GM12878 (cell line): ENCODE data around the gene BTNL9. TPM values are rescaled to one million over a fixed set of nuclear protein-coding genes. Genes with fewer than 3 reads are reported as not detected.

Source experiments
- ATAC-seq: fragments of 200-7000 bp; cut with Tn5 transposase; 3 replicates; pipeline ENCODE4 v1.9.1; 2020; ENCODE audit warnings: mild to moderate bottlenecking, moderate library complexity
- BruUV-seq: library from RNA; stranded (reverse); fragments of 400-500 nt; replicated peaks from 2 replicates; lab custom pipeline; 2021; lab: Mats Ljungman, UMichigan
- CTCF ChIA-PET: fragments of 300-600 bp; sonication (Branson Sonifier 250); formaldehyde crosslinking; extraction: SDS; loops from one replicate; lab custom pipeline; 2021; ENCODE audit warnings: inconsistent platforms; lab: Yijun Ruan, JAX
- POLR2A ChIA-PET: fragments of 350-600 bp; formaldehyde crosslinking; extraction: SDS; loops from one replicate; lab custom pipeline; 2021; ENCODE audit warnings: inconsistent platforms; lab: Charles Lee
- RAD21 ChIA-PET: fragments of 300-600 bp; sonication (Branson Sonifier 250); formaldehyde crosslinking; loops from one replicate; lab custom pipeline; 2023; ENCODE audit warnings: antibody characterized with exemption; ENCODE audit not compliant: unreplicated experiment; lab: Charles Lee
- SMC1A ChIA-PET: fragments of 300-600 bp; sonication (Branson Sonifier 250); formaldehyde crosslinking; loops from one replicate; lab custom pipeline; 2023; ENCODE audit not compliant: unreplicated experiment, uncharacterized antibody; lab: Charles Lee
- DNase-seq: peaks from one replicate; pipeline ENCODE4 v3.0.0-alpha.2; 2011; ENCODE audit warnings: low read depth, low spot score
- FAIRE-seq: peaks from 3 replicates; lab custom pipeline; 2011; peaks lifted over from hg19 to GRCh38; lab: Jason Lieb, UNC
- H2AFZ ChIP-seq: 2 replicates; pipeline ENCODE4 v1.6.0; 2011; ENCODE audit warnings: low read depth, low read length, control low read depth; ENCODE audit not compliant: control insufficient read depth
- H3K27ac ChIP-seq: 2 replicates; pipeline ENCODE4 v1.5.1; 2011; ENCODE audit warnings: control low read depth; ENCODE audit not compliant: control insufficient read depth, insufficient read depth
- H3K27me3 ChIP-seq, 2 experiments: replicated peaks in 1 of 2; 2 replicates each; pipeline versions ENCODE4 v1.6.0 to v1.6.1; 2011; ENCODE audit warnings: low read length in 1 of 2; ENCODE audit not compliant: control insufficient read depth in 2 of 2, insufficient read depth in 2 of 2
- H3K36me3 ChIP-seq, 2 experiments: 2 replicates each; pipeline ENCODE4 v1.5.1; 2011; ENCODE audit warnings: low read length in 1 of 2; ENCODE audit not compliant: control insufficient read depth in 2 of 2, insufficient read depth in 2 of 2
- H3K4me1 ChIP-seq: 2 replicates; pipeline ENCODE4 v1.6.1; 2011; ENCODE audit warnings: mild to moderate bottlenecking, low read length, moderate library complexity, mixed read lengths; ENCODE audit not compliant: control insufficient read depth, insufficient read depth
- H3K4me2 ChIP-seq: 2 replicates; pipeline ENCODE4 v1.6.0; 2011; ENCODE audit warnings: control low read depth; ENCODE audit not compliant: control insufficient read depth, insufficient read depth
- H3K4me3 ChIP-seq: fragments of 200-600 bp; sonication (generic); 2 replicates; pipeline ENCODE4 v1.5.1; 2016
- H3K79me2 ChIP-seq: 2 replicates; pipeline ENCODE4 v1.6.0; 2011; ENCODE audit warnings: low read length; ENCODE audit not compliant: control insufficient read depth, insufficient read depth
- H3K9ac ChIP-seq: 2 replicates; pipeline ENCODE4 v1.8.0; 2011; ENCODE audit warnings: low read length, control low read depth, mixed read lengths; ENCODE audit not compliant: control insufficient read depth, insufficient read depth
- H3K9me3 ChIP-seq: replicated peaks from 3 replicates; pipeline ENCODE4 v1.5.1; 2011; ENCODE audit warnings: mild to moderate bottlenecking, low read length; ENCODE audit not compliant: control insufficient read depth, insufficient read depth
- H4K20me1 ChIP-seq: 2 replicates; pipeline ENCODE4 v1.6.0; 2011; ENCODE audit not compliant: control insufficient read depth, insufficient read depth
- E2F4 ChIP-seq: IDR thresholded peaks from 2 replicates; pipeline ENCODE4 v1.6.1; 2012; ENCODE audit warnings: low read depth, low read length, improper control_type of control experiment
- ELK1 ChIP-seq: IDR thresholded peaks from 2 replicates; pipeline ENCODE4 v1.6.1; 2012; ENCODE audit warnings: low read depth, low read length, improper control_type of control experiment
- EP300 ChIP-seq, 2 experiments: fragments of 150-350 bp in 1 of 2; IDR thresholded peaks; 2 replicates each; pipeline ENCODE4 v1.6.1; 2011 to 2012; ENCODE audit warnings: low read depth in 2 of 2, low read length in 2 of 2, borderline replicate concordance in 1 of 2, improper control_type of control experiment in 1 of 2, inconsistent platforms in 1 of 2; ENCODE audit not compliant: control insufficient read depth in 1 of 2
- HDGF ChIP-seq: fragments of 450-650 bp; IDR thresholded peaks from 2 replicates; pipeline ENCODE4 v1.6.1; 2016; ENCODE audit warnings: antibody characterized with exemption
- KDM1A ChIP-seq: fragments of 200-600 bp; sonication (generic); IDR thresholded peaks from 2 replicates; pipeline ENCODE4 v1.6.1; 2016; ENCODE audit warnings: borderline replicate concordance
- NBN ChIP-seq: fragments of 450-650 bp; IDR thresholded peaks from 2 replicates; pipeline ENCODE4 v1.6.1; 2016
- POLR2AphosphoS2 ChIP-seq: IDR thresholded peaks from 2 replicates; pipeline ENCODE4 v1.6.1; 2011; ENCODE audit warnings: low read depth, mild to moderate bottlenecking, low read length, improper control_type of control experiment, moderate library complexity
- REST ChIP-seq: IDR thresholded peaks from 2 replicates; pipeline ENCODE4 v1.6.1; 2012; ENCODE audit warnings: mild to moderate bottlenecking, low read depth, low read length
- SIN3A ChIP-seq: IDR thresholded peaks from 2 replicates; pipeline ENCODE4 v1.6.1; 2012; ENCODE audit warnings: low read depth, low read length, improper control_type of control experiment
- STAT1 ChIP-seq: fragments of 450-650 bp; conservative IDR thresholded peaks from 2 replicates; pipeline ENCODE4 v1.6.1; 2014; ENCODE audit warnings: antibody characterized with exemption, mild to moderate bottlenecking
- WGBS: methylation state at CpG from one replicate; pipeline ENCODE4 v1.1.6; 2016; ENCODE audit warnings: low lambda C conversion rate; ENCODE audit not compliant: insufficient replicate concordance, insufficient coverage; ENCODE audit errors: missing lambda C conversion rate; 5-methylcytosine and 5-hydroxymethylcytosine counted together
- in situ Hi-C: fragments of 300-500 bp; cut with MboI; formaldehyde crosslinking; loops from 9 replicates; pipeline ENCODE4 v1.14.3; 2018; ENCODE audit warnings: mixed read lengths
- intact Hi-C: fragments of 100-400 bp; cut with micrococcal nuclease; formaldehyde crosslinking; loops from one replicate; pipeline ENCODE4 v1.14.2; 2022; ENCODE audit not compliant: unreplicated experiment
- polyA plus RNA-seq, 11 experiments: library from polyadenylated mRNA; depleted of rRNA in 4 of 11; unstranded in 6 of 11; stranded (reverse) in 5 of 11; fragments of >200 nt; fragmentation: Nextera tagmentation in 4 of 11; fragmentation: Illumina TruSeq in 1 of 11; extraction: Ambion mirVana in 4 of 11; extraction: Trizol in 1 of 11; gene quantifications; 1 replicate in 1 of 11; 2 replicates in 10 of 11; pipeline versions ENCODE4 v1.2.1 to v1.2.3, GENCODE V29; 2011 to 2016; ENCODE audit warnings: inconsistent platforms in 2 of 11, missing spikeins in 2 of 11, low read depth in 1 of 11
- total RNA-seq, 4 experiments: library from RNA; depleted of rRNA in 3 of 4; stranded (reverse); fragments of >200 nt in 3 of 4; fragmentation: Illumina TruSeq in 1 of 4; extraction: Trizol in 1 of 4; gene quantifications; 2 replicates each; pipeline versions ENCODE4 v1.2.1 to v1.2.3, GENCODE V29; 2013 to 2021

Gene BTNL9
- total and polyA plus RNA-seq, 10 of the 15 experiments (the other 5 are each of a cell fraction or from before 2014, with no cell fraction given): 0.01 to 16.5 (median 0.06) TPM; not detected in 5

GRCh38 chr5:181100121-181100875, 60.2 kb downstream of the BTNL9 start:
- no peak overlapping the region for H3K27ac ChIP-seq
- intact Hi-C loops: loop anchor here (10.0 kb wide), 1 partner anchor 55 kb away; no protein-coding TSS in a partner anchor
- H3K79me2 ChIP-seq: no peaks in the 10 kb centered on the region
- H3K4me1 ChIP-seq: no peaks in the 10 kb centered on the region; the same call in 1 of the 2 replicates
- CTCF ChIA-PET: interaction anchor here (1.3 kb wide), 1 partner anchor 58 kb away, joined by 3 read pairs; no protein-coding TSS in a partner anchor
- no peak overlapping the region for H3K4me3 ChIP-seq
- RAD21 ChIA-PET: interaction anchor here (1.6 kb wide), 1 partner anchor 232 kb away, joined by 5 read pairs; no protein-coding TSS in a partner anchor
- in situ Hi-C loops: no loop called here
- no peaks in the 10 kb centered on the region for H3K36me3 ChIP-seq
- no peak overlapping the region for H3K4me2 ChIP-seq
- H3K27me3 ChIP-seq: no peaks in the 10 kb centered on the region; a peak in 1 of 4 replicates
- SMC1A ChIA-PET: interaction anchor here (0.5 to 1.5 kb wide), 5 partner anchors 13 to 230 kb away, joined by 3 to 5 read pairs (median 3); no protein-coding TSS in a partner anchor
- BruUV-seq: no TSS peak
- ATAC-seq (no peak), FAIRE-seq (no peak), DNase-seq (no peak)
- no peak overlapping the region for H3K9ac ChIP-seq
- POLR2A ChIA-PET: interaction anchor here (0.6 kb wide), 1 partner anchor 46 kb away, joined by 3 read pairs; no protein-coding TSS in a partner anchor
- no peaks in the 10 kb centered on the region; the same call in 1 of the 2 replicates for H4K20me1 ChIP-seq
- peaks cover 3% of the 10 kb centered on the region; the same call in 1 of the 3 replicates for H3K9me3 ChIP-seq
- H2AFZ ChIP-seq: no peak overlapping the region
- TF ChIP-seq STAT1: no peak
- TF ChIP-seq E2F4: no peak
- TF ChIP-seq NBN: no peak
- TF ChIP-seq KDM1A: no peak
- TF ChIP-seq ELK1: no peak
- no peak for TF ChIP-seq EP300 (IDR thresholded peaks at IDR 0.05; ENCODE audit: borderline replicate concordance in 1 of 2, control insufficient read depth in 1 of 2, low read depth in 2 of 2, low read length in 2 of 2)
- TF ChIP-seq HDGF: no peak
- no peak for TF ChIP-seq REST
- TF ChIP-seq POLR2AphosphoS2: no peak
- TF ChIP-seq SIN3A: no peak
- TF ChIP-seq, all 136 proteins: peak for 0
- WGBS: 49% methylated on average over 26 of the region's 62 CpGs
